NCI-H748 (cell line): ENCODE results near the gene PDGFC.

ENCODE experiments used
- DNase-seq: peaks from one replicate; lab custom pipeline; 2025; ENCODE audit not compliant: unreplicated experiment; lab: John Stamatoyannopoulos, UW

The PDGFC gene

DNA sequence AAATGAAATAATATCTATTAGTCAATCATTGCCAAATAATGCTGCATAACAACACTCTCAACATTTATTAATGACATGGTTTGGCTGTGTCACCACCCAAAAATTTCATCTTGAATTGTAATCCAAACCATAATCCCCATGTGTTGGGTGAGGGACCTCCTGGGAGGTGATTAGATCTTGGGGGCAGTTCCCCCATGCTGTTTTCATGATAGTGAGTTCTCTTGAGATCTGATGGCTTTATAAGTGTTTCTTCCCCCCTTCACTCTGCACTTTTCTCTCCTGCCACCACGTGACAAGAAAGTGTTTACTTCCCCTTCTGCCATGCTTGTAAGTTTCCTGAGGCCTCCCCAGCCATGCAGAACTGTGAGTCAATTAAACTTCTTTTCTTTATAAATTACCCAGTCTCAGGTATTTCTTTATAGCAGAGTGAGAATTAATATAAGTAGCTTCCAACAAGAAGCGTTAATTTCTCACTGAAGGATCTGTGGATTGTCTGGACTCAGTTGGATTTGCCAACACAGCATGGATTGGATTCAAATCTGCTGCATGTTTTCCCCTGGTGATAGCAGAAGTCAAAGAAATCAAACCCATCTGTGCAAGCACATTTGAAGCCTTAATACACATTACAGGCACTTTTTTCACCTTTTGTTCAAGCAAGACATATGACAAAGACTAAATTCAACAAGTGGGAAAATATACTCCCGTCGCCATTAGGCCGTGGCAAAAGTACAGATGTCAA is 216.6 kb downstream of the PDGFC start:
- DNase-seq: no peak

DNA sequence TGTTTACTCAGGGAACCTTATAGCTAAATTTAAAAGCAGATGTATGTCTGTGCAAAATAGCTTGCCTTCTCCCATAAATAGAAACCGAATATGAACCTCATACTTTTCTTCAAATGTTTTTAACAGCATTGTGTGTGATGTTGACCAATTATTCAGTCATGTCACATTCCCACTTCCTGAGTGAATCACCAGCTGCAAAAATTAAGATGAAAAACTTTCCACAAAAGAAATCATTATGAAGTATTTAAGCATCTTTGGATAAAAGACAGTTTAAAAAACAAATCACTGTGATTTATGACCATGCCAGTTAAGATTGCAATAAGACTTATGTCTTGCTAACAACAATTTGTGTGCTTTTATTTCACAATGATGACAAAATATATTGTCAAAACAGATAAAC is 220.1 kb downstream of the PDGFC start:
- DNase-seq: no peak

DNA sequence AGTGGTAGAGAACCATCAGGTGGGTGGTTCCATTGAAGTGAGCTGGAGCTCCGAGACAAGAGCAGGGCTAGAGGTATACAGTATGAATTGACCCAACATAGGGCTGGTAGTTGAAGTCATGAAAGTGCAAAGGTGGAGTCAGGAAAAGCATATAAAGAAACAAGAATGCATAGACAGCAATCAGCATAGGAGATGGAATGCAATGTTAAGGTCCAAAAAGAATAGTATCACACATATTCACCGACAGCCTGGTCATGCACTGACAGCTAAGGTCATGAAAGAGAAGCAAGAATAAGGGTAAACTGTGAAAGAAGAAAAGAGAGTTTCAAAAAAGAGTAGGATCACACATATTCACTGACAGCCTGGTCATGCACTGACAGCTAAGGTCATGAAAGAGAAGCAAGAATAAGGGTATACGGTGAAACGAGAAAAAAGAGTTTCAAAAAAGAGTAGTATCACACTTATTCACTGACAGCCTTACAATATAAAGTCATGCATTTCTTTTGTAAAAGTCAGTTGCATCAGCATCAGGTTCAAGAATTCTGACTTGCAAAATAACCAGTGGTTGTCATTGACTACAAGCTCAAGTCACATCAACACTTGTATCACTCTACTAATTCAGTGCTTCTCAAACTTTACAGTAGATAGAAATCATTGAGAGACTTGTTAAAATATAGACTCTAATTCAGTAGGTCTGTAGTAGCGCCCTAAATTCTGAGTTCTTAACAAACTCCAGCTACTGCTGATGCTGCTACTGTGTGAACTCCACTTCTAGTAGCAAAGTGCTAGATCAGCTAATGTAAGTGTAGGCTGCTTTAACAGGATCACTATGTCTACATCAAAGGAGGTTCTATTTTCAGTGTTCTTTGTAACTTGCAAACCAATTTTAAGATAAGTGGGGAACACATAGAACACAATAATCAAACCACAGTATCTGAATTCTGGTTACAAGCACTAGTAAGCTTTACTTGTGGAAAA is 221.9 kb downstream of the PDGFC start:
- no peak for DNase-seq

DNA sequence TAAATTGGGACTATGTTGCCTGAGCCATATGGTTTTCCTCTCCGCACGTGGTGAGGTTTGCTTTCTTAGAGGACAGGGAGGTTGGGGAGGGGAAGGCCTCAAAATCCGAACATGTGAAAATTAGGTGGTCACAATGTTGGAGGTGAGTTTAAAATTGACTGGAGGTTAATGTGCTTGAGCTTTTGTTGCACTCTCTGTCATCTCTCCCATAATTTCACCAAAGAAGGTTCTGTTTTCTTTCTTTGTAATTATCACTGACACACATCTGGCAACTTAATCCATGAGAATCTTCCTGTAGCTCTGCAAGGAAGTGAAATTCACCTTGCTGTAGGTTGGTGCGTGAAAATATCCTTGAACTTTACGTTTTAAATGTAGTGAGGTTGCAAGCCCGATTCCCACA is 225.5 kb downstream of the PDGFC start:
- DNase-seq: no peak

DNA sequence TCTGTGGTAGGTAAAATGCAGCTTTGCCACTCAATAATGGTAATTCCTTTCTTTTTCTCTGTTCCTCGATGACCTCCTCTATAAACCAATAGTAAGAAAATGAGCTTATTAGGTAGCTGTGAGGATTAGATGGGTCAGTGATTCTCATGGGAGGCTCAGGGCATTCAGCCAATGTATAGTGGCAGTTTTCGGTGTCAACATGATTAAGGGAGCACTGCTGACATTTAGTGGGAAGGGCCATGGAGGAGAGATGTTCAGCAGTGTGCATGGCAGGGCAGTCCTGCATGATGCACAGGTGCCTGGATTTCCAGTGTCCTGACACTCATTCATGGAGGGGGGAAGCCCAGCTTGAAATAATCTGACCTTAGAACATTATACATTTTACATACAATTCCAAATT is 232.8 kb downstream of the PDGFC start:
- DNase-seq: no peak

DNA sequence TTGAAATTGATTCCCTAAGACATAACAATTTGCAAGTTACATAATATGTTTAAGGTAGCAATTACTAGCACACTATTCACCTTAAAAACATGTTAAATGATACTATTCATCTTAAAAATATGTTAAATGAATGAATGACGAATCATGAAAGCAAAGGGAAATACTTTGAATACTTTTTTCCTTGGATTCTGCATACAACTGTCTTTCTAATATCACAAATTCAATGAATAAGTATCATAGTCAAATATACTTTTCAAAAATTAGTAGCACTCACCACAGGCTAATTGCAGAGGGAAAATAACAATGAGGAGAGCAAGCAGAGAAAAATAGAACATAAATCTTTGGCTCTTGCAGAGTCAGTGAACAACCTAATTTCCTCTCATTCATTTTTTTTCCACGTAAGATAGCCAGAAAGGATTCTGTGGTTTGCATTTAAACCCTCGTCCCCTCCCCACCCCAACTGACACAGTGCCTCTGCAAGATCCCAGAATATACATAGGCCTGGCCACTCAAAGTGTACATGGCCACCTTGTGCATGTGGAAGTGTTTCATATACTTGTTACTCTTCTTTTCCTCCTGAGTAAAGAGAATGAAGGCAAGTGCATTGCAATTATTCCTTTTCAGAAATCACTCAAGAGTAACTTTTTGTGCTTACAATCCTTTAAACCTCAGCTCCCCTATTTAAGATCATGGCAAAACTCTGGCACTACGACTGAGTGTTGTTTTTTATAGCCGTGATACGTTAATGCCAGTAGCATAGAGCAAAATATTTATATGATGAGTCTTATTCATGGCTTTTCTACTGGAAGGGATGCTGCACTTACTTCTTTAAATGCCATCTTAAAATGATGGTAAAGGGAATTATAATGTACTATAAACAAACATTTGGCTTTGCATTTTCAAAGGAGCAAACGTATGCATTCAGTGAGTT is 236.4 kb downstream of the PDGFC start:
- DNase-seq: no peak

DNA sequence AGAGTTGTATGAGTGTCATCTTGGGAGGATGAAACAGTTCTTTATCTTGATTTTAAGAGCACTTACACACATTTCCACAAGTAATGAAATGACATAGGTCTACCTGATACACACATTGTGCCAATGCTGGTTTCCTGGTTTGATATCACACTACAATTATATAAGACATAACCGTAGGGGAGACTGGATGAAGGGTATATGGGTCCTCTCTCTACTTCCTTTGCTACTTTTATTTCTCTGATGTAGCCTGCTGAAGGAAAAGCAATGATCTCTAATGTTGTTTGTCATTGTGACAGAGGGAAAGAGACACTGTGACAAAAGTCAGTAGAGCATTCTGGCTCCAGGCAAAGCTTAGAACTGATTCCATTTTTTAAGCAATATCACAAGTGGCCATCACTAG is 238.0 kb downstream of the PDGFC start:
- no peak for DNase-seq

DNA sequence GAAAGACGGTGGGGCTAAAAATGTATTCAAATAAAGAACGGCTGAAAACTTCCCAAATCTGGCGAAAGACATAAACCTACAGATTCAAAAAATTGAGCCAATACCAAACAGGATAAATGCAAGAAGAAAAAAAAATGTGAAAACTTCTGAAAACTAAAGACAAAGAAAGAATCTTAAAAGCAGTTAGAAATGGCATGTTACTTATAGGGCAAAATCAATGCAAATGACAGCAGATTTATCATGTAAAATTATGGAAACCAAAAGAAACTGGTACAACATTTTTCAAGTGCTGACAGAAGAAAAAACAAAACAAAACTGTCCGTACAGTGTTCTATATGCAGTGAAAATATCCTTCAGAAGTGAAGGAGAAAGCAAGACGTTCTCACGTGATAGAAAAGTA is 239.0 kb downstream of the PDGFC start:
- DNase-seq: no peak

DNA sequence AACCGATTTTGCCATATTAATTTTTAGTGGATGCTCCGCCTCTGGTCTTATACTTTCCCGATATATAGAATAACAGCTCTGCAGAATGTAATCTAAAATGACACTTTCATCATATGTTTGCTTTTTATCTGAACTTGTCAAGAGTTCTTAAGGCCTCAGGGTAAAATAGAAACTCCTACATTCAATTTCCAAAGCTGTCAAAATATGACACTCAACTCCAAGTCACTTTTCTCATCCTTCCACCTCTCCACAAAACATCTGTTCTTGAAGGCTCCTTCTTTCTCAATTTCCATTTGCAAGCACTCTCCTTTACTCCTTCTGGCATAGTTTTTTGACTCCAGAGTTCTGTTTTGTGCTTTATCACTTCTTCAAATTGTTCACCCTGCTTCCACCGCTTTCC is 242.2 kb downstream of the PDGFC start:
- no peak for DNase-seq

DNA sequence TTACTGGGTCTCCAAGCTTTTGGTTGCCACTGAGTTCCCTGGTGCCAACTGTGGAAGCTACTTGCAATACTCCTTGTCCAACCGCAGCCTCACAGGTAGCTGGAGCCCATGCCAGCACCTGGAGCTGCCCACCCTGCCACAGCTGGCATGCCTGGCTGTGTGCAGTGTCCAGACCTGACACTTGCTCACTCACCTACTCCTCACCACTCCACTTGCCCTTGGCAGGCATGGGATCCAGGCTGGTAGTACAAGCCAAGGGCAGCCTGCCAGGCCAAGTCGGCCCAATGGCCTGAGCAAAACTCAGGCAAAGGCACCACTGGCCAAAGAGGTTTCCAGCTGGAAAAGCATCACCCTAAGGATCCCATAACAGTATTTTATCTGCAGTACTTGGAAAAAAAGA is 246.3 kb downstream of the PDGFC start:
- DNase-seq: no peak

DNA sequence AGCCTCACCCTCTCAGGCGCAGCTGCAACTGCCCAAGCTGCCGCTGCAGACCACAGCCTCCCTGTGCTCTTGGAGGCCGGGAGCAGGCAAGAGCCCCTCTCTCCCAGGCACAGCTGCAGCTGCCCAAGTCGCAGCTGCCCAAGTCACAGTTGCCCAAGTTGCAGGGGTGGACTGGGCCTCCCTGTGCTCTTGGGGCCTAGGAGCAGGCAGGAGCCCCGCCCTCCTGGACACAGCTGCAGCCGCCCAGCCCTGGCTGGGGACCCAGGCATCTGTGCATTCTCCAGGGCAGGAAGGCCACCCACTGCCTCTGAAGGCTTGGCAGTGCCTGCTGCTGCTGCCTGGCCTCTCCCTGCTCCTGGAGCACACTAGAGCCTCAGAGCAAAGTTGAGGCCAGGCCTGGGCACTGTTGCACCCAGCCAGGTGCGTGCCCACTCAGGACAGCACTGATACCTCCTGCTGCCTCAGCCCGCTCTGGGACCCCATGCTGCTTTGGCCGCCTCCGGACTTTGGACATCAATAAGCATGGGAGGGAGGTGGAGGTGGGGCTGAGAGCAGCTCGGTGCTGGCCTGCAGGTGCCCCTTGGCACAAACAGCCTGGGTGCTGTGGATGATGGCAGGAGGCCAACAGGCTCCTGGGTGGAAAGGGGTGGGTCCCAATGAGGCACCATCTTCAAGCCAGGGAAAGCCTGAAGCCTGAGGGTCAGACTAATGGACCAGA is 247.5 kb downstream of the PDGFC start:
- no peak for DNase-seq

DNA sequence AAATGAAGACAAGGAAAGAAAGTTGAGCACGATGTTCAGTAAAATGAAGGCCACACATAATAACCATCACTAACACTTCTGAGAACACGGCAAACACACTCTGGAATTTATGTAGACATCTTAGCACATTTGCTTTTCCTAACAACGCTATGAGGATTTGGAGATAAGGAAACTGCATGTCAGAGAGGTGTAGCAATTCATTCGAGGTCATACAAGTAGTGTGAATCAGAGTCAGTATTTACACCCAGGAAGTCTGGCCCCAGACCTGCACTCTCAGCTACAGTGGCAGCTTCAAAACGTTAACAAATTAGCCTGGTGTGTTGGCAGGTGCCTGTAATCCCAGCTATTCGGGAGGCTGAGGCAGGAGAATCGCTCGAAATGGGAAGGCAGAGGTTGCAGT is 253.4 kb downstream of the PDGFC start:
- no peak for DNase-seq

DNA sequence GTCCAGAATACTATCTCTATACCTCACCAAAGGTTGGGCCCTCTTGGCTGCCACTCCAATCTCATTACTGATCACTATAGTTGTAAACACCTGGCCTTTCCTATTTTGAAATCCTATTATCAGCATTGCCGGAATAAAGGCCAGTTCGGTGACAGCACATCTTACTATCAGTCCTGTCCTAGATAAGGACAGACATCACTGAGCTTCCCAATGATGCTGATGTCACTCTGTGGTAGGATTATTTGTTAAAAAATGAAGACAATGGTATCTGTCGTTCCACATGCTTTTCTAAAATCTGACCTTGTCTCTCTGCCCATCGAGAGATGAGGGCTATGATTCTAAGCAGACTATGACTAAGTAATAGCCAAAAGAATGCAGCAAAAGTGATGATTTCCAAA is 260.4 kb downstream of the PDGFC start:
- DNase-seq: no peak
